ENCODE data around the gene SLC35F1.

- TF ChIP-seq YY1 (IDR thresholded peaks at IDR 0.05; ENCODE audit: insufficient read depth, insufficient read length): no peak
- TF ChIP-seq SUZ12 (IDR thresholded peaks at IDR 0.05; ENCODE audit: extremely low read depth, insufficient read depth, insufficient read length): no peak
Observed at GRCh38 chr6:117866561-117866960, 40.5 kb upstream of the SLC35F1 start.
